Adrenal gland (tissue), 5 donors: ENCODE data around the gene PPBP.

Experiments used
- POLR2A ChIP-seq, 2 donors: fragments of 450-650 bp; IDR thresholded peaks; one replicate each; pipeline ENCODE4 v1.6.1; 2017; ENCODE audit warnings: antibody characterized with exemption in 2 of 2, mild to moderate bottlenecking in 2 of 2, moderate library complexity in 1 of 2
- TF ChIP-seq, protein P1 (sequence below), 6 experiments: fragments of 450-650 bp in 4 of 6; fragments of 200-600 bp in 2 of 6; sonication (generic) in 1 of 6; IDR thresholded peaks; 1 replicate in 5 of 6; 2 replicates in 1 of 6; pipeline versions ENCODE4 v1.5.1 to v1.8.0; 2016 to 2021; ENCODE audit warnings: antibody characterized with exemption in 6 of 6, mild to moderate bottlenecking in 2 of 6, moderate library complexity in 1 of 6
- donor health status: DM: no; HTN: no; CAD: no.

DNA sequence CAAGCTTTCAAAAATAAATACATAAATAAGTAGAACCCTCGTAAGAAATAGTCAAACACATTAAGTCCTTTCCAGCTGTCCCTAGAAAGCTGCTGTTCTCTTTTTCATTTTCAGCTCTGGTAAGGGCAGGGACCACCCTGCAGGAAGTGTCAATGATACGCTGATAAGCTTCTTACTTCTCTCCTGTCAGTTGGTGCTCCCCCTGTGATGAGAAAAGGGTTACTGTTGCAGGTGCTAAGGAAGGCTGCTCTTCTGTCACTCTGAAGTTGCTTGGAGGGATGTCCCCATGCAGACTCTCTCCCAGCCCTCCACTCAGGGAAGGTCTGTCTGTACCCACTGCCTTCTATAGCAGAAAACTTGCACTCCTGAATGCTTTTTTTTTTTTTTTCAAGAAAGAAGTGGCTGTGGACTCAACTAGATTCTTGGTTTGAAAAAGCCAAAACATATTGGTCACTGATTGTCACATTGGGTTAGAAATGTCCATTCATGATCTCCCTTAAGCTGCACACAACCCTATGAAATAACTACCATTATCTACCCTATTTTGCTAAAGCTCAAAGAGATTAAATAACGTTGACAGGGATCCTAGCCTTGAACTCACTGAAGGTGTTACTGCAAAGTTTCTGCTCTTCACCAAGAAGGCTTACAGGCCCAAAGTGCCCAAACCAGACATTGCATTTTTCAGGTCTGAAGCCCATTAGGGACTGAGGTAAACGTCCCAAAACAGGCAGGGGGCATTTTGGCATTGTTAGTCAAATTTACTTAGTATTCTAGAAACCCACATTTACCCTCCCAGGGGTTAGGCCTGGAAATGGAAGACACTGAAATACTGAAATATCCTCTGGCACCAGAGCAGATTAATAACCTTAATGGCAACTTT, 49.3 kb upstream of the PPBP start:
- no peak for TF ChIP-seq POLR2A (IDR thresholded peaks at IDR 0.05)
- TF ChIP-seq, protein P1, sequence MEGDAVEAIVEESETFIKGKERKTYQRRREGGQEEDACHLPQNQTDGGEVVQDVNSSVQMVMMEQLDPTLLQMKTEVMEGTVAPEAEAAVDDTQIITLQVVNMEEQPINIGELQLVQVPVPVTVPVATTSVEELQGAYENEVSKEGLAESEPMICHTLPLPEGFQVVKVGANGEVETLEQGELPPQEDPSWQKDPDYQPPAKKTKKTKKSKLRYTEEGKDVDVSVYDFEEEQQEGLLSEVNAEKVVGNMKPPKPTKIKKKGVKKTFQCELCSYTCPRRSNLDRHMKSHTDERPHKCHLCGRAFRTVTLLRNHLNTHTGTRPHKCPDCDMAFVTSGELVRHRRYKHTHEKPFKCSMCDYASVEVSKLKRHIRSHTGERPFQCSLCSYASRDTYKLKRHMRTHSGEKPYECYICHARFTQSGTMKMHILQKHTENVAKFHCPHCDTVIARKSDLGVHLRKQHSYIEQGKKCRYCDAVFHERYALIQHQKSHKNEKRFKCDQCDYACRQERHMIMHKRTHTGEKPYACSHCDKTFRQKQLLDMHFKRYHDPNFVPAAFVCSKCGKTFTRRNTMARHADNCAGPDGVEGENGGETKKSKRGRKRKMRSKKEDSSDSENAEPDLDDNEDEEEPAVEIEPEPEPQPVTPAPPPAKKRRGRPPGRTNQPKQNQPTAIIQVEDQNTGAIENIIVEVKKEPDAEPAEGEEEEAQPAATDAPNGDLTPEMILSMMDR (IDR thresholded peaks at IDR 0.05), result no peak
